HG02885 (cell line): ENCODE results near the gene RAD1.

Experiments used
- ATAC-seq: cut with Tn5 transposase; IDR thresholded peaks from one replicate; pipeline ENCODE4 v1.9.1; 2021; ENCODE audit warnings: mild to moderate bottlenecking; ENCODE audit not compliant: unreplicated experiment, poor library complexity

The RAD1 gene

GRCh38 chr5:34918025-34918424 lies 2.7 kb upstream of the RAD1 start:
- ATAC-seq: no peak

- no peak for ATAC-seq
Measured at GRCh38 chr5:34916518-34916917, 1.2 kb upstream of the RAD1 start.

GRCh38 chr5:34915856-34916192 lies 520 bp upstream of the RAD1 start:
- ATAC-seq: peak; percentile 7

GRCh38 chr5:34914671-34915138 lies 599 bp downstream of the RAD1 start:
- ATAC-seq: peak; percentile 19

- ATAC-seq: no peak
Measured at GRCh38 chr5:34913072-34913471, 2.2 kb downstream of the RAD1 start.

- no peak for ATAC-seq
Measured at GRCh38 chr5:34905564-34905963, 9.7 kb downstream of the RAD1 start.

- ATAC-seq: no peak
Measured at GRCh38 chr5:34903260-34903659, 12.0 kb downstream of the RAD1 start.

GRCh38 chr5:34900652-34901051 lies 14.7 kb downstream of the RAD1 start:
- ATAC-seq: no peak

GRCh38 chr5:34899066-34899465 lies 16.2 kb downstream of the RAD1 start:
- no peak for ATAC-seq

- peak; percentile 94 for ATAC-seq
Measured at GRCh38 chr5:34898258-34898895, 16.9 kb downstream of the RAD1 start.

GRCh38 chr5:34897646-34898045 lies 17.7 kb downstream of the RAD1 start:
- ATAC-seq: no peak

- no peak for ATAC-seq
Measured at GRCh38 chr5:34895641-34896419, 19.5 kb downstream of the RAD1 start.

- no peak for ATAC-seq
Measured at GRCh38 chr5:34894716-34895115, 20.6 kb downstream of the RAD1 start.

GRCh38 chr5:34892414-34892813 lies 22.9 kb downstream of the RAD1 start:
- ATAC-seq: no peak

GRCh38 chr5:34891981-34892380 lies 23.3 kb downstream of the RAD1 start:
- ATAC-seq: no peak

- ATAC-seq: no peak
Measured at GRCh38 chr5:34889394-34889793, 25.9 kb downstream of the RAD1 start.

GRCh38 chr5:34886392-34887119 lies 28.7 kb downstream of the RAD1 start:
- no peak for ATAC-seq

GRCh38 chr5:34881246-34881645 lies 34.1 kb downstream of the RAD1 start:
- ATAC-seq: no peak

GRCh38 chr5:34876275-34876674 lies 39.0 kb downstream of the RAD1 start:
- no peak for ATAC-seq

- no peak for ATAC-seq
Measured at GRCh38 chr5:34870382-34870781, 44.9 kb downstream of the RAD1 start.

- ATAC-seq: no peak
Measured at GRCh38 chr5:34869256-34869655, 46.0 kb downstream of the RAD1 start.
